ENCODE results near the gene CD22.
"Not testable (repeated sequence)": the region's sequence is repeated elsewhere in the genome, so short reads cannot be mapped to it uniquely, and the experiment has no call there.

DNA sequence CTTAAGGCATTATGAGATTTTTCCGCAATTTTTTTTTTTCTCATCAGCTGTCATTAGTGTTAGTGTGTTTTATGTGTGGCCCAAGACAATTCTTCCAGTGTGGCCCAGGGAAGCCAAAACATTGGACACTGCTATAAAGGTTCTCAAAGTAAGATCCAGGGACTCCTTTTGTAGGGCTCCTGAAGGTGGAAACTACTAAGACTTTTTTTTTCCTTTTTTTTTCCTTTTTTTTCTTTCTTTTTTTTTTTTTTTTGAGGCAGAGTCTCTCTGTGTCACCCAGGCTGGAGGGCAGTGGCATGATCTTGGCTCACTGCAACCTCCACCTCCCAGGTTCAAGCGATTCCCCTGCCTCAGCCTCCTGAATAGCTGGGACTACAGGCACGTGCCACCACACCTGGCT lies 43.5 kb upstream of the CD22 start:
- TF ChIP-seq, protein P1, sequence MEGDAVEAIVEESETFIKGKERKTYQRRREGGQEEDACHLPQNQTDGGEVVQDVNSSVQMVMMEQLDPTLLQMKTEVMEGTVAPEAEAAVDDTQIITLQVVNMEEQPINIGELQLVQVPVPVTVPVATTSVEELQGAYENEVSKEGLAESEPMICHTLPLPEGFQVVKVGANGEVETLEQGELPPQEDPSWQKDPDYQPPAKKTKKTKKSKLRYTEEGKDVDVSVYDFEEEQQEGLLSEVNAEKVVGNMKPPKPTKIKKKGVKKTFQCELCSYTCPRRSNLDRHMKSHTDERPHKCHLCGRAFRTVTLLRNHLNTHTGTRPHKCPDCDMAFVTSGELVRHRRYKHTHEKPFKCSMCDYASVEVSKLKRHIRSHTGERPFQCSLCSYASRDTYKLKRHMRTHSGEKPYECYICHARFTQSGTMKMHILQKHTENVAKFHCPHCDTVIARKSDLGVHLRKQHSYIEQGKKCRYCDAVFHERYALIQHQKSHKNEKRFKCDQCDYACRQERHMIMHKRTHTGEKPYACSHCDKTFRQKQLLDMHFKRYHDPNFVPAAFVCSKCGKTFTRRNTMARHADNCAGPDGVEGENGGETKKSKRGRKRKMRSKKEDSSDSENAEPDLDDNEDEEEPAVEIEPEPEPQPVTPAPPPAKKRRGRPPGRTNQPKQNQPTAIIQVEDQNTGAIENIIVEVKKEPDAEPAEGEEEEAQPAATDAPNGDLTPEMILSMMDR (IDR thresholded peaks at IDR 0.05) = not testable (repeated sequence)
- not testable (repeated sequence) for TF ChIP-seq EZH2 (IDR thresholded peaks at IDR 0.05; ENCODE audit: borderline replicate concordance, insufficient read depth, low read depth, low read length, poor library complexity, severe bottlenecking)
